22Rv1 (cell line): ENCODE data around the gene MYH14.
A peak's percentile ranks its signal among the peaks of the same experiment; 100 is the strongest.

Source experiments
- H3K27ac ChIP-seq: fragments of 450-650 bp; 2 replicates; pipeline ENCODE4 v1.5.1; 2017
- CTCF ChIP-seq: fragments of 450-650 bp; IDR thresholded peaks from 2 replicates; pipeline ENCODE4 v1.5.1; 2017; ENCODE audit warnings: mild to moderate bottlenecking
- ZFX ChIP-seq: fragments of 450-650 bp; IDR thresholded peaks from 2 replicates; pipeline ENCODE4 v1.6.1; 2017; ENCODE audit warnings: antibody characterized with exemption, borderline replicate concordance

MYH14 gene

GRCh38 chr19:50300814-50301606 lies 97.6 kb downstream of the MYH14 start:
- H3K27ac ChIP-seq = no peak overlapping the region
- no peak for TF ChIP-seq CTCF
- no peak for TF ChIP-seq ZFX

- no peak for TF ChIP-seq ZFX
- no peak for TF ChIP-seq CTCF
- H3K27ac ChIP-seq = no peak overlapping the region
These were observed 98.2 kb downstream of the MYH14 start for GRCh38 chr19:50301607-50301971.

- TF ChIP-seq CTCF = no peak
- no peak for TF ChIP-seq ZFX
These were observed 100.1 kb downstream of the MYH14 start for GRCh38 chr19:50303558-50303957.

GRCh38 chr19:50308991-50309390 lies 105.6 kb downstream of the MYH14 start:
- TF ChIP-seq ZFX (no peak), CTCF (no peak)
- no peak overlapping the region for H3K27ac ChIP-seq

More at GRCh38 chr19:50303558-50303957, 100.1 kb downstream of the MYH14 start:
- no peak overlapping the region for H3K27ac ChIP-seq

- no peak overlapping the region for H3K27ac ChIP-seq
- TF ChIP-seq CTCF (no peak), ZFX (no peak)
These were observed 106.1 kb downstream of the MYH14 start for GRCh38 chr19:50309396-50310125.

GRCh38 chr19:50310759-50311465 lies 107.5 kb downstream of the MYH14 start:
- TF ChIP-seq CTCF = no peak
- no peak for TF ChIP-seq ZFX

More at GRCh38 chr19:50310759-50311465, 107.5 kb downstream of the MYH14 start:
- H3K27ac ChIP-seq = peak overlapping the region; percentile 52
